ENCODE measurements around the gene GGTLC1. TPM values are rescaled to one million over a fixed set of nuclear protein-coding genes. Genes with fewer than 3 reads are reported as not detected.

The GGTLC1 gene
- total RNA-seq, 1 donor from 2014 or later = 105 TPM

DNA sequence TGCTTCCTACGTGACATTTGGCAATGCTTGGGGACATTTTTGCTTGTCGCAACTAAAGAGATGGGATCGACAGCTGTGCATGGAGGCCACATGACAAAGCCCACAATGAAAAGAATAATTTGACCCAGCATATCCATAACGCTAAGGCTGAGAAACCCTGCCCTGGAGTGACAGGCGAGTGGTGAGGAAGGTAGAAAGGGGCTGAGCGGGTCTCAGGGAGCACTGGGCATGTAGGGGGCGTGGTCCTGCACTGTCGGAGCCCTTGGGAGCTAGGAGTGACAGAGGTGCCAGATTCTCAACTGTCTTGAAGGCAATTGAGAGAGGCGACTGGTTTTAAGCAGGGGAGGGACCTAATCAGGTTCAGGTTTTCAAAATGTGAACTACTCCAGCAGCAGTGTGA lies 13.6 kb downstream of the GGTLC1 start:
- Histone ChIP-seq H3K9me3 (no peaks in the 10 kb centered on the region), H3K27me3 (no peaks in the 10 kb centered on the region), H3K4me1 (no peaks in the 10 kb centered on the region), H3K36me3 (no peaks in the 10 kb centered on the region), H3K27ac (no peak overlapping the region), H3K4me3 (no peak overlapping the region)
- intact Hi-C loops (cut with DNase I) = no loop called here
- DNase-seq (no peak), ATAC-seq (no peak)
- TF ChIP-seq, protein P1, sequence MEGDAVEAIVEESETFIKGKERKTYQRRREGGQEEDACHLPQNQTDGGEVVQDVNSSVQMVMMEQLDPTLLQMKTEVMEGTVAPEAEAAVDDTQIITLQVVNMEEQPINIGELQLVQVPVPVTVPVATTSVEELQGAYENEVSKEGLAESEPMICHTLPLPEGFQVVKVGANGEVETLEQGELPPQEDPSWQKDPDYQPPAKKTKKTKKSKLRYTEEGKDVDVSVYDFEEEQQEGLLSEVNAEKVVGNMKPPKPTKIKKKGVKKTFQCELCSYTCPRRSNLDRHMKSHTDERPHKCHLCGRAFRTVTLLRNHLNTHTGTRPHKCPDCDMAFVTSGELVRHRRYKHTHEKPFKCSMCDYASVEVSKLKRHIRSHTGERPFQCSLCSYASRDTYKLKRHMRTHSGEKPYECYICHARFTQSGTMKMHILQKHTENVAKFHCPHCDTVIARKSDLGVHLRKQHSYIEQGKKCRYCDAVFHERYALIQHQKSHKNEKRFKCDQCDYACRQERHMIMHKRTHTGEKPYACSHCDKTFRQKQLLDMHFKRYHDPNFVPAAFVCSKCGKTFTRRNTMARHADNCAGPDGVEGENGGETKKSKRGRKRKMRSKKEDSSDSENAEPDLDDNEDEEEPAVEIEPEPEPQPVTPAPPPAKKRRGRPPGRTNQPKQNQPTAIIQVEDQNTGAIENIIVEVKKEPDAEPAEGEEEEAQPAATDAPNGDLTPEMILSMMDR (IDR thresholded peaks at IDR 0.05) = no peak

DNA sequence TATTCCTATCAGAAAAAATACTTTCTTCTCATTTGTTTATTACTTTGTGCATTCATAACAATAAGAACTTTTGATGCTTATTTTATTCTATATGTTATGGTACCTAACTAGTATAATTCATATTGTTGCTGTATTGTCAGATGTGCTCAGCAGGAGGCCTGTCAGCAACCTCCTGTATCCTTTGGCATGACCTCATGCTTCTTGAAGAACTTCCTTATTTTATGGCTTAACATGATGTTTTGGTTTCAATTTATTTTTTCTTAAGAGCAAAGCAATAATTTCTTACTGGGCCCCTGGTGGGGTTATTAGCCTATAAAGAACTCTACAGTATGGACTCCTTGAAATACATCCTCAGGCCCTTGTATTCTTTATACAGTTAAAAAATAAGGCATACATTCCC lies 17.3 kb downstream of the GGTLC1 start:
- no peak for ATAC-seq
- TF ChIP-seq, protein P1 (IDR thresholded peaks at IDR 0.05) = no peak
- no peaks in the 10 kb centered on the region for H3K9me3 ChIP-seq
- no peaks in the 10 kb centered on the region for H3K27me3 ChIP-seq
- no peak overlapping the region for H3K27ac ChIP-seq
- no peaks in the 10 kb centered on the region for H3K36me3 ChIP-seq
- no peaks in the 10 kb centered on the region for H3K4me1 ChIP-seq
- no peak overlapping the region for H3K4me3 ChIP-seq
- intact Hi-C loops (cut with DNase I) = no loop called here
- DNase-seq = no peak

DNA sequence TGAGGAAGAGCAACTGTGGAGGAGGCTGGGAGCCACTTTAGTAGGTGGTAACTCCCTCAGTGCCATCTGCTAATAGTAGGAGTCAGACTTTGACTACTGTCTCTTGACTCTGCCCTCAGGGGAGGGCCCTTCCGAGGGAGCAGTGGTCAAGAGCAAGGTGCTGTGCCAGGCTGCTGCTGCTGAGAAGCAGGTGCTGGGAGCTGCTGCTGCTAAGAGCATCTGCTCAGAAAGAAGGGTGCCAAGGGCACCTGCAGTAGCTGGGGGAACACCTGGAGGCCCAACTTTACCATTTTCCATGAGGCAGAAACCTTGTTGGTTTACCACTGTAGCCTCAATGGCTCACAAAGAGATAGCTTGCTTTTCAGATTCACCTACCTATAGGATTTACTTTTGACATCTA lies 18.5 kb downstream of the GGTLC1 start:
- Histone ChIP-seq H3K36me3 (no peaks in the 10 kb centered on the region), H3K27ac (no peak overlapping the region), H3K27me3 (no peaks in the 10 kb centered on the region), H3K9me3 (no peaks in the 10 kb centered on the region), H3K4me1 (no peaks in the 10 kb centered on the region), H3K4me3 (no peak overlapping the region)
- ATAC-seq = no peak
- intact Hi-C loops (cut with DNase I) = no loop called here
- no peak for DNase-seq
- TF ChIP-seq, protein P1 (IDR thresholded peaks at IDR 0.05) = no peak

DNA sequence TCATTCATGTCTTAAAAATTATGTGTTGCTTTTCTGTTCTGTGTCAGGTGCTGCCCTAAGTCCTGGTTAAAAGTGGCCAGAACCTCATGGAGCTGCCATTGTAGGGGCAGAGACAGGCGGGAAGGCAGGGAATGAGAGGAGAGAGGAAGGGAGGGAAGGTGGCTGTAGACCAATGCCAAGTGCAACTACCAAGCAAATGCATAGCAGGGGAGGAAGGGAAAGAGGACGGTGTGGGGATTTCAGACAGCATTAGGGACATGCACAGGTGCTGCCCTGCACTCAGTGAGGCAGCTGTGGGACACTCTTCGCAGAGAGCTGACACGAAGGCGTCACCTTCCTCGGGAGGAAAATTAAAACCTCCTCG lies 21.0 kb downstream of the GGTLC1 start:
- no peaks in the 10 kb centered on the region for H3K9me3 ChIP-seq
- no peak overlapping the region for H3K4me3 ChIP-seq
- intact Hi-C loops (cut with DNase I) = no loop called here
- ATAC-seq = no peak
- H3K36me3 ChIP-seq = no peaks in the 10 kb centered on the region
- TF ChIP-seq, protein P1 (IDR thresholded peaks at IDR 0.05) = no peak
- no peaks in the 10 kb centered on the region for H3K27me3 ChIP-seq
- DNase-seq = no peak
- no peaks in the 10 kb centered on the region for H3K4me1 ChIP-seq
- no peak overlapping the region for H3K27ac ChIP-seq

DNA sequence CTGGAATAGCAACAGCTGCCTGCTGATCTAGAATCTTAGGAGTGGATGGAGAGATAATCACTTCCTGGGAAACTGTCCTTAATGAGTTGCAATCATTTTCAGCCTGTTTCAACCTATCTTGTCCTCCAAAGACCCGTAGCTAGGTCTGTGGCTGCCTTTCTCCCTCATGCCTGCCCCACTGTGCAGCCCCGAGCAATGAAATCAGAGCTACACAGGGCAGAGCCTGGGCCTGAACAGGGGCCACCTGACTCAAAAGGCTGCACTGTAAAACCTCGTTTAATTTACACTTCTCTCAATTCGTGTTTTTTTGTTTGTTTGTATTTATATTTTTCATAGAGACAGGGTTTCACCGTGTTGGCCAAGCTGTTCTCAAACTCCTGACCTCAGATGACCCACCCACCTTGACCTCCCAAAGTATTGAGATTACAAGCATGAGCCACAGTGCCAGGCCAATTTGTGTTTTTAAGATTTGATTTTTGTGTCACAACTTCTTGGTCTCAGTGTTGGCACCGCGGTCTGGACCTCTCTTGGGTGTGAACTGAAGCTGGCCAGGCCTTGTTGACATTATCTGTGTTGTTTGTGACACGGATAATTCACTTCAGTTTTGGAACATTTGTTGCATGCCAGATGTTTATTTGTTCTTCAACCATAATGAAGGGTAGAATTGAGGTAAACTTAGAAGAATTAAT lies 21.5 kb downstream of the GGTLC1 start:
- Histone ChIP-seq H3K9me3 (no peaks in the 10 kb centered on the region), H3K36me3 (no peaks in the 10 kb centered on the region), H3K4me1 (no peaks in the 10 kb centered on the region), H3K4me3 (no peak overlapping the region), H3K27ac (no peak overlapping the region), H3K27me3 (no peaks in the 10 kb centered on the region)
- ATAC-seq = no peak
- intact Hi-C loops (cut with DNase I) = no loop called here
- DNase-seq = no peak
- TF ChIP-seq, protein P1 (IDR thresholded peaks at IDR 0.05) = no peak

DNA sequence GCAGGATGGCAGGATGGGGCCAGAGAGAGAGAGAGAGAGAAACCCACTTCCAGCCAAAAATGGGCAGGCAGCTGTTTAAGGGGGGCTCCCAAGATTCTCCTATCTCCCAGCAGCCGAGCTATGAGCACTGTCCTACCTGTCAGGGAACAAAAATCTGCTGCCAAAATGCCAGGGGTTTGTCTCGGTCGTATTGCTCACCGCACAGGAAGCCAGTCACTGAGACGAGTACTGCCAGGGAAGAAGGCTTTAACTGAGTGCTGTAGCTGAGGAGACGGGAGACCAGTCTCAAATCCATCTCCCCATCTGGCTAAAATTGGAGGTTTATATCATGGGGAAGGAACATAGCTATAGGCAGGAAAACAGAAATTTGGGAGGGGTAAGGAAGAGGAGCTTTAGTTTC lies 22.3 kb downstream of the GGTLC1 start:
- Histone ChIP-seq H3K4me1 (no peaks in the 10 kb centered on the region), H3K27ac (no peak overlapping the region), H3K4me3 (no peak overlapping the region), H3K27me3 (no peaks in the 10 kb centered on the region), H3K9me3 (no peaks in the 10 kb centered on the region), H3K36me3 (no peaks in the 10 kb centered on the region)
- intact Hi-C loops (cut with DNase I) = no loop called here
- ATAC-seq (no peak), DNase-seq (no peak)
- TF ChIP-seq, protein P1 (IDR thresholded peaks at IDR 0.05) = no peak
